ENCODE results near the gene IGFBP7.

IGFBP7 gene, protein sequence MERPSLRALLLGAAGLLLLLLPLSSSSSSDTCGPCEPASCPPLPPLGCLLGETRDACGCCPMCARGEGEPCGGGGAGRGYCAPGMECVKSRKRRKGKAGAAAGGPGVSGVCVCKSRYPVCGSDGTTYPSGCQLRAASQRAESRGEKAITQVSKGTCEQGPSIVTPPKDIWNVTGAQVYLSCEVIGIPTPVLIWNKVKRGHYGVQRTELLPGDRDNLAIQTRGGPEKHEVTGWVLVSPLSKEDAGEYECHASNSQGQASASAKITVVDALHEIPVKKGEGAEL

GRCh38 chr4:57109847-57110639 lies at the start of gene IGFBP7:
TSS of gene IGFBP7 (minus strand) at chr4:57110385. CDS start at chr4:57110351, 34 bp downstream.
- DNase-seq = no peak

DNA sequence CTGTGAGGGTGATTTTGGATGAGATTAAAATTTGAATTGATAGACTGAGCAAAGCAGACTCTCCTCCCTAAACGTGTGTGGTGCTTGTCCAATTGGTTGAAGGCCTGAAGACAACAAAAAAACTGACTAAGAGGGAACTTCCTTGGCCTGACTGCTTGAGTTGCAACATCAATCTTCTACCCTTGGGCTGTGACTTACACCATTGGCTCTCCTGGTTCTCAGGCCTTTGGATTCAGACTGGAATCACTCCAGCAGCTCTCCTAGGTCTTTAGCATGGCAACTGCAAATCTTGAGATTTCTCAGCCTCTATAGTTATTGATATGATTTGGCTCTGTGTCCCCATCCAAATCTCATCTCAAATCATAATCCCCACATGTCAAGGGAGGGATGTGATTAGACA lies 49.7 kb upstream of the IGFBP7 start:
- DNase-seq = no peak

DNA sequence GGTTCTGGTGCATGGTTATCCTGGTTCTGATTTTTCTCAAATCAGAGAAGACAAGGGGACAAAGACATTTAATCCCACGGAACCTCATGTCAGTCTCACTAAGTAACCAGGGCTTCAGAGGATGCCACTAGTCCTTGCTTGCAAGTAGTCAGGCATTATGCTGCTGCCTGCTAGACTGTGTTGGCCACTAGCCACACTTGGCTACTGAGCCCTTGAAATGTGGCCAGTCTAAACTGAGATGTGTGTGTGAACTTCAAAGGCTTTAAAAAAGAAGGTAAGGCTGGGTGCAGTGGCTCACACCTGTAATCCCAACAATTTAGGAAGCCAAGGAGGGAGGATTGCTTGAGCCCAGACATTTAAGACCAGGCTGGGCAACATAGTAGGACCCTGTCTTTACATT lies 48.6 kb upstream of the IGFBP7 start:
- DNase-seq = no peak

DNA sequence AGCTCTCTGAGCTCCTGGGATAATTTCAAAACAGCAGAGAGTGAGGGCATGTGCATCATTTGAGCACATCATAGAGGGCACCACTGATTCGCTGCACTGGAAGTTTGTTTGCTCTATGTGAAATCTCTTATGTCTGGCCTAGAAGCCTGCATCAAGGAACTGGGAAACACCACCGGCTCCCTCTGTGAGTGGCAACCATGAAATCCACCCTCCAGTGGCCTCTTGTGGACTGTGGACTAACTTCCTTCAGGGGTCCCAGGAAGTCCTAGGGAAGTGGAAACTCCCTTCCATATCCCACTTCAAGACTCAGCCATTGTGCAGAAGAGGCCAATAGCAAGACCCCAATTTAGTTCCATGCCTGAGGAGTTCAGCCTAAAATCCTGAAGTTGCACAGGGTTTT lies 48.0 kb upstream of the IGFBP7 start:
- no peak for DNase-seq

DNA sequence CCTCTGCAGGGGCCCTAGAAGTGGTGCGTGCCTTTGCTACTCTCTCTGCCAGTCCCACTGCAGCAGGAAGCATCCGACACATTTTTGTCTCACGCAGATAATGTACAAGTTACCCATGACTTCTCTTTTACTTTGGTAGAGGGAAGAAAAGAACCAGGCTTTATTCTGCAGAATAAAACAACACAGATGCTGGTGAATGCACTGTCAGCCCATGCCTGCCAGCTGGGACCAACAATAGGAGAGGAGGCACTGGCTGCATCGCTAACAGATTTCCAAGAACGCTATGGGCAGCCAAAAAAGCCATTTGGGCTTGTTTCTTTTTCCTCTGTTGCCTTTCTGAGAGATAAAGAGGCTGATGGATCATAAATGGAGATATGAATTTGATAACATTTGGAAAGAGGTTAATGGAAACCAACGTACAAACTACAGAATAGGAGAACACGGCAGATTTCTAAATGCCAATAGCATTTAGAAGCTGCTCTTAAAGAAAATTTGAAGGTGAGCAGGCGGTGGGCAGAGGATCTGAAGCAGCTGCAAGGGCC lies 47.5 kb upstream of the IGFBP7 start:
- no peak for DNase-seq

GRCh38 chr4:57156242-57156990 lies 46.2 kb upstream of the IGFBP7 start:
- DNase-seq = no peak

GRCh38 chr4:57154926-57155325 lies 44.7 kb upstream of the IGFBP7 start:
- no peak for DNase-seq

- DNase-seq = no peak
Measured at GRCh38 chr4:57154191-57154590, 44.0 kb upstream of the IGFBP7 start.

DNA sequence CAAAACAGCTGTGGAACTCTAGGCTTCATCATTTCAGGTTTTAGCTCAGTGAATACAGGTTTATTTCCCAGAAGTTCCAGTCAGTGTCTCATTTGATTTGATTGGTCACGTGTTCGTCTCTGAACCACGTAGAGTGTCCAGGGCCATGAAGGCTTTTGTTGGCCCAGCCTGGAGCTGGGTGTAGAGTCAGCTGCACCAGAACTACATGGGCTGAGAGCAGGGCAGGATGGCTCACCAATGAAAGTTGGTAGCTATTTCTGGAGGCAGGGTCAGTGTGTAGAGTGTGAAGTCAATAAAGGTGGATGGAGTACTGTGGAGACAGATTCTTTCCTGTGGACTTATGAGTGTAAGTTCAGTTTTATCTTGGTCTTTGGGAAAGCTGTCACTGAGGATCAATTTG lies 43.0 kb upstream of the IGFBP7 start:
- DNase-seq = no peak

GRCh38 chr4:57151481-57151880 lies 41.3 kb upstream of the IGFBP7 start:
- no peak for DNase-seq

- no peak for DNase-seq
Measured at GRCh38 chr4:57149833-57150232, 39.6 kb upstream of the IGFBP7 start.

DNA sequence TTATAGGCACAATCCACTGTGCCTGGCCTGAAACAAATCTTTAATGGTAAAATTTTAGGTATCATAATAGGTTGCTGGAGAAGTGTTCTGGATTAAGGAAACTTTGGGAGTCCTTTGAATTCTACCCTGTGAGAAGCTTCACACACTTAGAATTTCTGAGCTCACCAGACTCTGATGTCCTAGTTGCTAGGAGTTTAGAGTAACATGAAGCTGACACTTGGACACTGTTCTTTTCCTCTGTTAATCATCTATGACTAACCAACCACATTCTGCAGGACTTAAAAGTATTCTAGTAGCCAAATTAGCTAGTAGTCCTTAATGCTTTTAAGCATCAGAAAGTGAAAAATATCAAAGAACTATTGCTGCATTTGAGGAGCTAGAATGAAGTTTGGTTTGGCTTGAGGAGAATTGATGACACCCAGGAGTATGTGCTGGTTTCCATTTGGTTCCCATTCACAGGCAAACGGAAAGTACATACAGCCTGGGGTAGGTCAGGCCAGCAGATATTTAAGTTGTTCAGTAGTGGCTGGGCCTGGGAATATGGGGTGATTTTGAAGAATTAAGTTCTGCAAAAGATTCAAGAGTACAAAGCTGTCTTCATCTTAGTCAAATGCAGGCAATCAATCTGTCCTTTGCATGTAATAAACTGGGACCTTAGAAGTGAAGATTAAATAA lies 38.8 kb upstream of the IGFBP7 start:
- DNase-seq = no peak

- DNase-seq = no peak
Measured at GRCh38 chr4:57148177-57148576, 38.0 kb upstream of the IGFBP7 start.

DNA sequence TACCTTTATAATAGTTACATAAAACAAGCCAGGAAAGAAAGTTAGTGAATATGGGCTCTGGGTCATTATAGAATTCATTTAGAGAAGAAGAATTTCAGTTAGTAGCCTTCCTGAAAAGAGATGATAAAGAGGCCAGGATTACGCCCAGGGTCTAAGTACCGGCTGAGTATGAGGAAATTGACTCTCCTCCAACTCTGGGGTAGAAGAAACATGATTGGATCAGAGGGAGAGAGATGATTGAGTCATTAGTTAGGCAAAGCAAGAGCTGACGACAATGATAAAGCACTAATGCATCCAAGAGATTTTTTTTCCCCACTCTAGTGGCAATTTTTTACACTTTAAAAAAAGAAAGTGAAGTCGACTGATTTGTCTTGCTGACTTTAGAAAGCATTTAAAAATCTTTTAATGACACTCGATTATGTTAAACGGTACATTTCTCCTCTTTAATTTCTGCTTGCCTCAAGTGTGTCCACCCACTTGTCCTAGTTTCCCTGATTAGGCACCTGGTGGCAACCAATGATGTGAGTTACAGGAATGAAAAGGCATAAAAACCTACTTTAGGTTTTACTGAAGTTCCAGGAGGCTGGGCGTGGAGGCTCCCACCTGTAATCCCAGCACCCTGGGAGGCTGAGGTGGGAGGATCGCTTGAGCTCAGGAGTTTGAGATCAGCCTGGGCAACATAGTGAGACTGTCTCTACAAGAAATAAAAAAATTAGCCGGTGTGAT lies 37.3 kb upstream of the IGFBP7 start:
- no peak for DNase-seq

GRCh38 chr4:57146444-57146843 lies 36.3 kb upstream of the IGFBP7 start:
- DNase-seq = no peak

DNA sequence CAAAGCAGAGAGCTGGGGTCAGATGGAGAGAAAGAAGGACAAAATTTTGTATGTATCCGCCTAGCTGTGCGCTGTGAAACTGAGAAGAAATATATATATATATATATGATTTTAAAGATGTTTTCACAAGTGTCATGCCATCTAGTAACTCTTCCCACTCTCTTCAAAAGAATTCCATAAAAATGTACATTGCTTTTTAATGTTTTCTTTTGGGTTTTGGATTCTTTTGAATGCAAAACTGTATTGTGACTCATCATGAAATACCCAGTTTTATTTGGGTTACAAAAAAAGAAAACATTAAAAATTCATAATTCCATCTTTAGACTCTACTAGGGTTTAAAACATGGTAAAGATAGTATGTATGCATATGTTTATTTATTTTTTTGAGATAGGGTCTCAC lies 34.3 kb upstream of the IGFBP7 start:
- no peak for DNase-seq

DNA sequence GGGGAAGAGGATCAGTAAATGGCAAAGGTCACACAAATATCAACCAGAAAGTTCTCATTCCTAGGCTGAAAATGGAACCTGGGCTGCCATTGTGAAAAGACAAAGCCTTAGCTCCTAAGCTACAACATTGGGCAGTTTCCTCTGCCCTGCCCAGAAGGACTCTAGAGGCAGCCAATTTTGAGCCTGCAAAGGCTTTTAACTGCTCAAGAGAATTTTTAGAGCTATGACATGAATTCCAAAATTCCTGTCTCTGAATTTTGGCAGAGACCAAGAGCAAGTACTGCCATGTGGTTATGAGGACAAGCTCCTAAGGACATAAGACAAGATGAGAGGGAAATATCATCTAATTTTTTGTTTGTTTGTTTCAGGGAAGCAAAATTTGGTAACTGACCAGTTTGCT lies 29.6 kb upstream of the IGFBP7 start:
- DNase-seq = no peak

DNA sequence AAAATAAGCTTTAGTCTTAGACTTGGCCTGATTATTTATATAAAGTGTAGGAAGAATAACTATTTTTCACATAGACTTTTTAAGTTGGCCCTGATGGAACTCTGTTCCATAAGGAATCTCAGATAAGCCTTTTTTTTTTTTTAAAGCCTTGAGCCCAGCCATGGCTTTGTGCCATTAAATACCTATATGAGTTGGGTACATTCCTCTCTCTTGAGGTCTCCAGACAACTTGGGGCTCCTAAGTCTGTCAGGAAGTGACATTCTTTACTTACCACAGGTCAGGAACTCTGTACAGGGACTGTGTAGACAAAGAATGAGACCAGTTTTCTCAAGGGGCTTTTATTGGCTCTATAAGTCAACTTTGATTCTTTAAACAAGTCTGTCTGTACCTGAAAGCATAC lies 27.1 kb upstream of the IGFBP7 start:
- no peak for DNase-seq

GRCh38 chr4:57136281-57136680 lies 26.1 kb upstream of the IGFBP7 start:
- DNase-seq = no peak

GRCh38 chr4:57132743-57133137 lies 22.6 kb upstream of the IGFBP7 start:
- no peak for DNase-seq

DNA sequence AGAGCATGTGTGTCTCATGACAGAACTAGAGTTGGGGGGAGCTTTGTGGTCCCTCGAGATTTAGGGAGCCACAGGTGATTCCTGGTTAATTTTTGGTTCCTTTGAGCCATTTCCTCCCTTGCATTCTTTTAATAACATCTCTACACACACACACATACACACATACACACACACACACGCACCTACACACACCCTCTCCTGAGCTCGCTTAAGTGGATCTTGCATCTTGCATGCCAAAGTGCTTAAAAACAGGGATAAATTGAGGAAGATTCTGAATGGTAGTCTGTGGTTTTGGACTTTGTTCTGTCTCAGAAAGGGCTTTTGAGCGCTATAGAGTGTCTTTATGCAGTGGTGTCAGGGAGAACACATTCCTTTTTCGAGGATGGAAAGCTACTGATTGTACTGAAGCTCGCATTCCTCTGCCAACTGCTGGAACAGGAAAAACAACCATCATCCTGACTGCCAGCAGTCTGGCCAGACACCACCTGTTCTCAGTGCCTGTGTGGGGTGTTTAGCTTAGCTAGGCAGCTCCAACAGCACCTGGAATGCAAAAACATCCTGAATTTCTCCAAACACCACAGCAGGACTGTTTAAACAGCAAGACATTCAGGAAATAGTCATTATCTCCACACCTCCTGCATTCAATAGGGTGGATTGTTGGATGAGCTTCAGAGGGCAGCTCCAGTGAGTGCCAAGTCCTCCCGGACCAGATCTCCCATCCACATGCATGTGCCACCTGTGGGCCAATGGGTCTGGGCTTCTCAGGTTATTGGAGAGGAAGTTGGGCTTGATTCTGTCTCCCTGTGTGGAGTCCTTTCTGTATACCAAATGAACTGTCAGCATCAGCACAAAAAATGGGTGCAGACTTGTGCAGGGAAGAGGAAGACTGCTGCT lies 21.9 kb upstream of the IGFBP7 start:
- no peak for DNase-seq

Measured in SW 1271 (cell line).